Neural cell (in vitro differentiated cells): Measurements from ENCODE around the gene GPC5. TPM values are rescaled to one million over a fixed set of nuclear protein-coding genes. Genes with fewer than 3 reads are reported as not detected.

Experiments used
- H2AFZ ChIP-seq: fragments of 200-600, 300-800 bp; sonication (generic), shearing (Covaris generic); 2 replicates; pipeline ENCODE4 v1.6.0; 2014; ENCODE audit warnings: low read depth, mild to moderate bottlenecking, antibody characterized with exemption, low read length, moderate library complexity
- H3F3A ChIP-seq: fragments of 200-600 bp; shearing (Covaris generic); 2 replicates; pipeline ENCODE4 v1.6.1; 2016; ENCODE audit warnings: mild to moderate bottlenecking, moderate library complexity, mixed read lengths, antibody characterized with exemption, low read length; ENCODE audit not compliant: insufficient read depth, poor library complexity, severe bottlenecking
- H3K27ac ChIP-seq: fragments of 200-600, 300-800 bp; sonication (generic), shearing (Covaris generic); 2 replicates; pipeline ENCODE4 v1.5.1; 2014; ENCODE audit warnings: mild to moderate bottlenecking, low read length, moderate library complexity
- H3K27me3 ChIP-seq: fragments of 300-800, 200-600 bp; sonication (generic), shearing (Covaris generic); 2 replicates; pipeline ENCODE4 v1.6.0; 2014; ENCODE audit warnings: mild to moderate bottlenecking, low read depth, low read length, moderate library complexity; ENCODE audit not compliant: insufficient read depth
- H3K36me3 ChIP-seq: fragments of 300-800, 200-600 bp; sonication (generic), shearing (Covaris generic); 2 replicates; pipeline ENCODE4 v1.5.1; 2014; ENCODE audit warnings: mild to moderate bottlenecking, antibody characterized with exemption, low read length, moderate library complexity; ENCODE audit not compliant: insufficient read depth
- H3K4me2 ChIP-seq: fragments of 300-800, 200-600 bp; sonication (generic), shearing (Covaris generic); 2 replicates; pipeline ENCODE4 v1.6.0; 2014; ENCODE audit warnings: mild to moderate bottlenecking, low read length
- H3K4me3 ChIP-seq: fragments of 300-800, 200-600 bp; sonication (generic), shearing (Covaris generic); 2 replicates; pipeline ENCODE4 v1.5.1; 2014; ENCODE audit warnings: mild to moderate bottlenecking, low read length, moderate library complexity
- H3K79me2 ChIP-seq: fragments of 200-600 bp; shearing (Covaris generic); replicated peaks from 2 replicates; pipeline ENCODE4 v1.6.0; 2014; ENCODE audit warnings: mild to moderate bottlenecking, low read length, moderate library complexity; ENCODE audit not compliant: insufficient read depth
- H3K9ac ChIP-seq: fragments of 300-800, 200-600 bp; sonication (generic), shearing (Covaris generic); 2 replicates; pipeline ENCODE4 v1.6.1; 2016; ENCODE audit warnings: mild to moderate bottlenecking, low read length, mixed read lengths
- H3K9me2 ChIP-seq: fragments of 200-600 bp; shearing (Covaris generic); 2 replicates; pipeline ENCODE4 v1.6.1; 2016; ENCODE audit warnings: mild to moderate bottlenecking, low read length, mixed read lengths; ENCODE audit not compliant: insufficient read depth
- H3K9me3 ChIP-seq: fragments of 200-600, 300-800 bp; sonication (generic), shearing (Covaris generic); 2 replicates; pipeline ENCODE4 v1.6.1; 2016; ENCODE audit warnings: mild to moderate bottlenecking, mixed run types, low read length, moderate library complexity, mixed read lengths
- H4K20me1 ChIP-seq: fragments of 200-600 bp; shearing (Covaris generic); 2 replicates; pipeline ENCODE4 v1.6.1; 2016; ENCODE audit warnings: mild to moderate bottlenecking, mixed run types; ENCODE audit not compliant: insufficient read depth
- EP300 ChIP-seq: fragments of 450-650 bp; conservative IDR thresholded peaks from 2 replicates; pipeline ENCODE4 v1.6.1; 2014; ENCODE audit warnings: antibody characterized with exemption, mild to moderate bottlenecking, moderate library complexity; ENCODE audit not compliant: poor library complexity, severe bottlenecking
- EZH2 ChIP-seq: fragments of 200-600, 300-800 bp; shearing (Covaris generic), sonication (generic); IDR thresholded peaks from 2 replicates; pipeline ENCODE4 v1.6.1; 2014; ENCODE audit warnings: antibody characterized with exemption, low read length, borderline replicate concordance, mild to moderate bottlenecking; ENCODE audit not compliant: insufficient read depth, poor library complexity, severe bottlenecking
- MXI1 ChIP-seq: fragments of 450-650 bp; conservative IDR thresholded peaks from 2 replicates; pipeline ENCODE4 v1.6.1; 2014; ENCODE audit warnings: antibody characterized with exemption, mild to moderate bottlenecking; ENCODE audit not compliant: poor library complexity, severe bottlenecking
- POLR2AphosphoS5 ChIP-seq: IDR thresholded peaks from 2 replicates; pipeline ENCODE4 v1.6.1; 2012
- RAD21 ChIP-seq: fragments of 450-650 bp; conservative IDR thresholded peaks from 2 replicates; pipeline ENCODE4 v1.6.1; 2014; ENCODE audit warnings: antibody characterized with exemption, mild to moderate bottlenecking, moderate library complexity
- SMC3 ChIP-seq: fragments of 450-650 bp; conservative IDR thresholded peaks from 2 replicates; pipeline ENCODE4 v1.6.1; 2014; ENCODE audit warnings: antibody characterized with exemption, mild to moderate bottlenecking, moderate library complexity; ENCODE audit not compliant: poor library complexity
- TAF1 ChIP-seq: IDR thresholded peaks from 2 replicates; pipeline ENCODE4 v1.6.1; 2012; ENCODE audit warnings: low read depth
- polyA plus RNA-seq: library from polyadenylated mRNA; depleted of rRNA; stranded (reverse); fragments of >200 nt; gene quantifications from 2 replicates; pipeline ENCODE4 v1.2.3, GENCODE V29; 2014
- TF ChIP-seq, protein P1 (sequence below): IDR thresholded peaks from 2 replicates; pipeline ENCODE4 v1.6.1; 2012; ENCODE audit warnings: borderline replicate concordance
- TF ChIP-seq, protein P2 (sequence below): fragments of 450-650 bp; IDR thresholded peaks from 2 replicates; pipeline ENCODE4 v1.5.1; 2014; ENCODE audit warnings: antibody characterized with exemption, mild to moderate bottlenecking, moderate library complexity; ENCODE audit not compliant: poor library complexity, severe bottlenecking

Gene GPC5
- polyA plus RNA-seq, 1 donor from 2014 or later: 5.0 TPM

DNA sequence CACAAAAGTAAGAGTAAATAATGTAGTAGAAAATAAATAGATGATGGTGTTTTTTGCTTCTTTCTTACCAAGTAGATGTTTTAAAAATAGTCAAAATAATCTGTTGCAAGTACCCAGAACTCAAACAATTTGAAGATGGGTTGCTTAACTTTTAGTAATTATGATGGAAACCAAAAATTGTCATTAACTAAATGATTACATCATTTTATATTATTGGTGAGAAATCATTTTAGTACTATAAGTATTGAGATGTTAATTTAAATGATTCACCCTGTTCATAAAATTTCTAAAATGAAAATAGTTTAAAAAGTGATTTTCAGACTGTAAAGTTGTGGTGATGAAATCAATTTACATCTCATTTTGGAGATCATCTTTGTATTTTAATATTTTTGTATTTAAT, 404.5 kb downstream of the GPC5 start:
- no peaks in the 10 kb centered on the region for H4K20me1 ChIP-seq
- no peaks in the 10 kb centered on the region for H3K9me2 ChIP-seq
- no peak overlapping the region for H3K27ac ChIP-seq
- no peaks in the 10 kb centered on the region for H3K27me3 ChIP-seq
- H3K4me2 ChIP-seq: no peak overlapping the region
- no peak overlapping the region for H2AFZ ChIP-seq
- H3K9ac ChIP-seq: no peak overlapping the region
- H3K79me2 ChIP-seq: no peaks in the 10 kb centered on the region
- no peaks in the 10 kb centered on the region for H3K9me3 ChIP-seq
- no peaks in the 10 kb centered on the region for H3K36me3 ChIP-seq
- H3K4me3 ChIP-seq: no peak overlapping the region
- TF ChIP-seq, protein P1, sequence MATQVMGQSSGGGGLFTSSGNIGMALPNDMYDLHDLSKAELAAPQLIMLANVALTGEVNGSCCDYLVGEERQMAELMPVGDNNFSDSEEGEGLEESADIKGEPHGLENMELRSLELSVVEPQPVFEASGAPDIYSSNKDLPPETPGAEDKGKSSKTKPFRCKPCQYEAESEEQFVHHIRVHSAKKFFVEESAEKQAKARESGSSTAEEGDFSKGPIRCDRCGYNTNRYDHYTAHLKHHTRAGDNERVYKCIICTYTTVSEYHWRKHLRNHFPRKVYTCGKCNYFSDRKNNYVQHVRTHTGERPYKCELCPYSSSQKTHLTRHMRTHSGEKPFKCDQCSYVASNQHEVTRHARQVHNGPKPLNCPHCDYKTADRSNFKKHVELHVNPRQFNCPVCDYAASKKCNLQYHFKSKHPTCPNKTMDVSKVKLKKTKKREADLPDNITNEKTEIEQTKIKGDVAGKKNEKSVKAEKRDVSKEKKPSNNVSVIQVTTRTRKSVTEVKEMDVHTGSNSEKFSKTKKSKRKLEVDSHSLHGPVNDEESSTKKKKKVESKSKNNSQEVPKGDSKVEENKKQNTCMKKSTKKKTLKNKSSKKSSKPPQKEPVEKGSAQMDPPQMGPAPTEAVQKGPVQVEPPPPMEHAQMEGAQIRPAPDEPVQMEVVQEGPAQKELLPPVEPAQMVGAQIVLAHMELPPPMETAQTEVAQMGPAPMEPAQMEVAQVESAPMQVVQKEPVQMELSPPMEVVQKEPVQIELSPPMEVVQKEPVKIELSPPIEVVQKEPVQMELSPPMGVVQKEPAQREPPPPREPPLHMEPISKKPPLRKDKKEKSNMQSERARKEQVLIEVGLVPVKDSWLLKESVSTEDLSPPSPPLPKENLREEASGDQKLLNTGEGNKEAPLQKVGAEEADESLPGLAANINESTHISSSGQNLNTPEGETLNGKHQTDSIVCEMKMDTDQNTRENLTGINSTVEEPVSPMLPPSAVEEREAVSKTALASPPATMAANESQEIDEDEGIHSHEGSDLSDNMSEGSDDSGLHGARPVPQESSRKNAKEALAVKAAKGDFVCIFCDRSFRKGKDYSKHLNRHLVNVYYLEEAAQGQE: no peak
- TF ChIP-seq POLR2AphosphoS5 (no peak), RAD21 (no peak), TAF1 (no peak), SMC3 (no peak), EP300 (no peak), EZH2 (no peak), MXI1 (no peak)
- TF ChIP-seq, protein P2, sequence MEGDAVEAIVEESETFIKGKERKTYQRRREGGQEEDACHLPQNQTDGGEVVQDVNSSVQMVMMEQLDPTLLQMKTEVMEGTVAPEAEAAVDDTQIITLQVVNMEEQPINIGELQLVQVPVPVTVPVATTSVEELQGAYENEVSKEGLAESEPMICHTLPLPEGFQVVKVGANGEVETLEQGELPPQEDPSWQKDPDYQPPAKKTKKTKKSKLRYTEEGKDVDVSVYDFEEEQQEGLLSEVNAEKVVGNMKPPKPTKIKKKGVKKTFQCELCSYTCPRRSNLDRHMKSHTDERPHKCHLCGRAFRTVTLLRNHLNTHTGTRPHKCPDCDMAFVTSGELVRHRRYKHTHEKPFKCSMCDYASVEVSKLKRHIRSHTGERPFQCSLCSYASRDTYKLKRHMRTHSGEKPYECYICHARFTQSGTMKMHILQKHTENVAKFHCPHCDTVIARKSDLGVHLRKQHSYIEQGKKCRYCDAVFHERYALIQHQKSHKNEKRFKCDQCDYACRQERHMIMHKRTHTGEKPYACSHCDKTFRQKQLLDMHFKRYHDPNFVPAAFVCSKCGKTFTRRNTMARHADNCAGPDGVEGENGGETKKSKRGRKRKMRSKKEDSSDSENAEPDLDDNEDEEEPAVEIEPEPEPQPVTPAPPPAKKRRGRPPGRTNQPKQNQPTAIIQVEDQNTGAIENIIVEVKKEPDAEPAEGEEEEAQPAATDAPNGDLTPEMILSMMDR: no peak
- no peaks in the 10 kb centered on the region for H3F3A ChIP-seq

DNA sequence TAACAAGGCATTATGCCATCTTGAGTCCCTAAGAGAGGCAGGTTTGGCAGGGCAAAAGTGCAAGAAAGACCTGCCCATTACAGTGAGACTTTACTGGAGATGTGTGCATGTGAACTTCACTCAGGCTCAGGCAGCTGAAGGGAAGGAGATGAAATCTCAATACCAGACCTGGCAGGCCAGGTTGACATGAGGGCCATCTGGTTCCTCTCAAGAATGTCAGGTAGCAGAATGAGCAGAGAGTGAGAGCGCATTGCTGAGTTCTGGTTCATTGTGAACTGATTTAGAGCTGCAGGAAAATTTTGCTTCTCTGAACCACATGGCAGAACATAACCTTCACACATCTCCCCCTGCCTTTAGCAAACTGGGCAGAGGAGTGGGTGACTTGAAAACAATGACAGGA, 406.3 kb downstream of the GPC5 start:
- no peaks in the 10 kb centered on the region for H3K79me2 ChIP-seq
- H4K20me1 ChIP-seq: no peaks in the 10 kb centered on the region
- no peaks in the 10 kb centered on the region for H3K27me3 ChIP-seq
- H3K9me3 ChIP-seq: no peaks in the 10 kb centered on the region
- H3K36me3 ChIP-seq: no peaks in the 10 kb centered on the region
- no peak overlapping the region for H3K9ac ChIP-seq
- no peaks in the 10 kb centered on the region for H3K9me2 ChIP-seq
- no peaks in the 10 kb centered on the region for H3F3A ChIP-seq
- H3K27ac ChIP-seq: no peak overlapping the region
- H3K4me2 ChIP-seq: no peak overlapping the region
- no peak overlapping the region for H2AFZ ChIP-seq
- TF ChIP-seq POLR2AphosphoS5: no peak
- TF ChIP-seq EZH2: no peak
- TF ChIP-seq, protein P1: no peak
- no peak for TF ChIP-seq RAD21
- TF ChIP-seq MXI1: no peak
- TF ChIP-seq TAF1: no peak
- TF ChIP-seq, protein P2: no peak
- TF ChIP-seq SMC3: no peak
- H3K4me3 ChIP-seq: no peak overlapping the region
